ENCODE measurements around the gene OR1J1.

DNA sequence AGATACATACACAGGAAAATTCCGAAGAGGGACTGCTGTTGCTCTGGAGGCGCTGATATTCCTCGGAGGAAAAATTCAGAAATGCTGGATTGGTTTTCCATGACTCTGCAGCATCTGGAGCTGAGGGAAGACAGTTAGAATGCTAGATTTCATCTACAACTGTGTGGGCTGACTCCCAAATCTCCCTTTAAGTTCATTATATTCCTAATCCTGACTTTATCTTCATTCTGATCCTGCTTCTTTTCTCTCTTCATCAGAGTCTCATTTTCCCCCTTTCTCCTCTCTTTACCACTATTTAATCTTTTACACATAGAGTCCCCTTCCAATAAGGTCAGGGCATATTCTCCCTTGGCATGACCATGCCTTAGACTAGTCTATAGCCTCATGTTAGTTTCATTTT, 49.5 kb upstream of the OR1J1 start, which contains the start of gene OR1N1:
- TF ChIP-seq SIN3A (IDR thresholded peaks at IDR 0.05; ENCODE audit: borderline replicate concordance, insufficient read depth, low read depth, low read length), result no peak
- TF ChIP-seq, protein P1, sequence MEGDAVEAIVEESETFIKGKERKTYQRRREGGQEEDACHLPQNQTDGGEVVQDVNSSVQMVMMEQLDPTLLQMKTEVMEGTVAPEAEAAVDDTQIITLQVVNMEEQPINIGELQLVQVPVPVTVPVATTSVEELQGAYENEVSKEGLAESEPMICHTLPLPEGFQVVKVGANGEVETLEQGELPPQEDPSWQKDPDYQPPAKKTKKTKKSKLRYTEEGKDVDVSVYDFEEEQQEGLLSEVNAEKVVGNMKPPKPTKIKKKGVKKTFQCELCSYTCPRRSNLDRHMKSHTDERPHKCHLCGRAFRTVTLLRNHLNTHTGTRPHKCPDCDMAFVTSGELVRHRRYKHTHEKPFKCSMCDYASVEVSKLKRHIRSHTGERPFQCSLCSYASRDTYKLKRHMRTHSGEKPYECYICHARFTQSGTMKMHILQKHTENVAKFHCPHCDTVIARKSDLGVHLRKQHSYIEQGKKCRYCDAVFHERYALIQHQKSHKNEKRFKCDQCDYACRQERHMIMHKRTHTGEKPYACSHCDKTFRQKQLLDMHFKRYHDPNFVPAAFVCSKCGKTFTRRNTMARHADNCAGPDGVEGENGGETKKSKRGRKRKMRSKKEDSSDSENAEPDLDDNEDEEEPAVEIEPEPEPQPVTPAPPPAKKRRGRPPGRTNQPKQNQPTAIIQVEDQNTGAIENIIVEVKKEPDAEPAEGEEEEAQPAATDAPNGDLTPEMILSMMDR (IDR thresholded peaks at IDR 0.05), result no peak
- TF ChIP-seq, protein P2, sequence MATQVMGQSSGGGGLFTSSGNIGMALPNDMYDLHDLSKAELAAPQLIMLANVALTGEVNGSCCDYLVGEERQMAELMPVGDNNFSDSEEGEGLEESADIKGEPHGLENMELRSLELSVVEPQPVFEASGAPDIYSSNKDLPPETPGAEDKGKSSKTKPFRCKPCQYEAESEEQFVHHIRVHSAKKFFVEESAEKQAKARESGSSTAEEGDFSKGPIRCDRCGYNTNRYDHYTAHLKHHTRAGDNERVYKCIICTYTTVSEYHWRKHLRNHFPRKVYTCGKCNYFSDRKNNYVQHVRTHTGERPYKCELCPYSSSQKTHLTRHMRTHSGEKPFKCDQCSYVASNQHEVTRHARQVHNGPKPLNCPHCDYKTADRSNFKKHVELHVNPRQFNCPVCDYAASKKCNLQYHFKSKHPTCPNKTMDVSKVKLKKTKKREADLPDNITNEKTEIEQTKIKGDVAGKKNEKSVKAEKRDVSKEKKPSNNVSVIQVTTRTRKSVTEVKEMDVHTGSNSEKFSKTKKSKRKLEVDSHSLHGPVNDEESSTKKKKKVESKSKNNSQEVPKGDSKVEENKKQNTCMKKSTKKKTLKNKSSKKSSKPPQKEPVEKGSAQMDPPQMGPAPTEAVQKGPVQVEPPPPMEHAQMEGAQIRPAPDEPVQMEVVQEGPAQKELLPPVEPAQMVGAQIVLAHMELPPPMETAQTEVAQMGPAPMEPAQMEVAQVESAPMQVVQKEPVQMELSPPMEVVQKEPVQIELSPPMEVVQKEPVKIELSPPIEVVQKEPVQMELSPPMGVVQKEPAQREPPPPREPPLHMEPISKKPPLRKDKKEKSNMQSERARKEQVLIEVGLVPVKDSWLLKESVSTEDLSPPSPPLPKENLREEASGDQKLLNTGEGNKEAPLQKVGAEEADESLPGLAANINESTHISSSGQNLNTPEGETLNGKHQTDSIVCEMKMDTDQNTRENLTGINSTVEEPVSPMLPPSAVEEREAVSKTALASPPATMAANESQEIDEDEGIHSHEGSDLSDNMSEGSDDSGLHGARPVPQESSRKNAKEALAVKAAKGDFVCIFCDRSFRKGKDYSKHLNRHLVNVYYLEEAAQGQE (IDR thresholded peaks at IDR 0.05; ENCODE audit: insufficient read depth in 1 of 2, low read depth in 2 of 2, low read length in 1 of 2), result no peak
- no peak for TF ChIP-seq TCF7L2 (IDR thresholded peaks at IDR 0.05; ENCODE audit: low read depth, low read length)
- TF ChIP-seq POLR2AphosphoS5 (IDR thresholded peaks at IDR 0.05; ENCODE audit: low read depth, low read length), result no peak
